ENCODE data around the gene CCL24.

DNA sequence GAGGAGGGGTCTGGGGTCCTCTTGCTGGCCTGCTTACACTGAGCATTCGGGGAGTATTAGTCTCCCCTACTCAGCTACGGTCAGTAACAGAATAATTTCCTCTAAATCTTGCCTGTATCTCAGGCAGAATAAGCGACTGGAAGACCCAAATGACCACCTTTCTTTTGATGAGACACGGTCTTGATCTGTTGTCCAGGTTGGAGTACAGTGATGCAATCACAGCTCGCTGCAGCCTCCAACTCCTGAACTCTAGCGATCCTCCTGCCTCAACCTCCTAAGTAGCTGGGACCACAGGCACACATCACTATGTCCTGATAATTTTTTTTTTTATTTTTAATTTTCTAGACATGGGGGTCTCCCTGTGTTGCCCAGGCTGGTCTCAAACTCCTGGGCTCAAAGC is 17.2 kb downstream of the CCL24 start:
- TF ChIP-seq PAX8 (IDR thresholded peaks at IDR 0.05), result no peak
- no peak for TF ChIP-seq SREBF2 (IDR thresholded peaks at IDR 0.05; ENCODE audit: low read length)
- no peak for TF ChIP-seq EZH2 (IDR thresholded peaks at IDR 0.05; ENCODE audit: borderline replicate concordance, control insufficient read depth, low read depth, low read length)
- TF ChIP-seq CBFB (IDR thresholded peaks at IDR 0.05; ENCODE audit: low read depth), result no peak
- TF ChIP-seq, protein P1, sequence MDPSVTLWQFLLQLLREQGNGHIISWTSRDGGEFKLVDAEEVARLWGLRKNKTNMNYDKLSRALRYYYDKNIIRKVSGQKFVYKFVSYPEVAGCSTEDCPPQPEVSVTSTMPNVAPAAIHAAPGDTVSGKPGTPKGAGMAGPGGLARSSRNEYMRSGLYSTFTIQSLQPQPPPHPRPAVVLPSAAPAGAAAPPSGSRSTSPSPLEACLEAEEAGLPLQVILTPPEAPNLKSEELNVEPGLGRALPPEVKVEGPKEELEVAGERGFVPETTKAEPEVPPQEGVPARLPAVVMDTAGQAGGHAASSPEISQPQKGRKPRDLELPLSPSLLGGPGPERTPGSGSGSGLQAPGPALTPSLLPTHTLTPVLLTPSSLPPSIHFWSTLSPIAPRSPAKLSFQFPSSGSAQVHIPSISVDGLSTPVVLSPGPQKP (IDR thresholded peaks at IDR 0.05; ENCODE audit: low read depth, low read length), result no peak
- no peak for TF ChIP-seq CTCF (IDR thresholded peaks at IDR 0.05 in 2 of 3, conservative IDR thresholded peaks at IDR 0.05 in 1 of 3; ENCODE audit: control insufficient read depth in 2 of 3, extremely low read depth in 1 of 3, insufficient read depth in 1 of 3, low read depth in 3 of 3, low read length in 3 of 3)
- TF ChIP-seq CEBPZ (IDR thresholded peaks at IDR 0.05; ENCODE audit: low read depth, low read length), result no peak
- TF ChIP-seq ZNF217 (IDR thresholded peaks at IDR 0.05), result no peak
- no peak for TF ChIP-seq BHLHE40 (IDR thresholded peaks at IDR 0.05; ENCODE audit: borderline replicate concordance in 1 of 2, low read depth in 2 of 2, low read length in 1 of 2)
- TF ChIP-seq CHD1 (IDR thresholded peaks at IDR 0.05; ENCODE audit: low read depth, low read length), result no peak
- TF ChIP-seq TBL1XR1 (IDR thresholded peaks at IDR 0.05; ENCODE audit: low read depth, low read length), result no peak

Measured in GM12878 (cell line).